Fibroblast of lung (primary cell): ENCODE data around the gene MYEF2. TPM values are rescaled to one million over a fixed set of nuclear protein-coding genes. Genes with fewer than 3 reads are reported as not detected.

ENCODE experiments used
- DNase-seq, 2 donors: peaks; one replicate each; pipeline versions ENCODE4 v3.0.0 to v3.0.0-alpha.2; 2010; ENCODE audit warnings: low read depth in 2 of 2
- H2AFZ ChIP-seq: 2 replicates; pipeline ENCODE4 v1.5.1; 2012; ENCODE audit warnings: low read length, control low read depth, inconsistent platforms
- H3K27ac ChIP-seq: 2 replicates; pipeline ENCODE4 v1.5.1; 2011; ENCODE audit warnings: low read length, control low read depth; ENCODE audit not compliant: insufficient read depth
- H3K27me3 ChIP-seq: 2 replicates; pipeline ENCODE4 v1.5.1; 2011; ENCODE audit warnings: mild to moderate bottlenecking, low read length; ENCODE audit not compliant: control insufficient read depth, insufficient read depth
- H3K36me3 ChIP-seq: 2 replicates; pipeline ENCODE4 v1.5.1; 2011; ENCODE audit warnings: low read length; ENCODE audit not compliant: control insufficient read depth, insufficient read depth
- H3K4me1 ChIP-seq: 2 replicates; pipeline ENCODE4 v1.5.1; 2011; ENCODE audit warnings: low read length; ENCODE audit not compliant: control insufficient read depth, insufficient read depth; ENCODE audit errors: extremely low read depth
- H3K4me2 ChIP-seq: 2 replicates; pipeline ENCODE4 v1.5.1; 2011; ENCODE audit warnings: low read length, control low read depth; ENCODE audit not compliant: insufficient read depth; ENCODE audit errors: extremely low read depth
- H3K4me3 ChIP-seq, 4 experiments: fragments of 200-600 bp in 1 of 4; sonication (generic) in 1 of 4; replicated peaks in 1 of 4; 2 replicates each; pipeline ENCODE4 v1.5.1; 2011 to 2016; ENCODE audit warnings: low read length in 4 of 4, low read depth in 3 of 4, mild to moderate bottlenecking in 3 of 4, control low read depth in 2 of 4, inconsistent platforms in 1 of 4, mixed read lengths in 1 of 4; ENCODE audit not compliant: insufficient read depth in 1 of 4; ENCODE audit errors: control extremely low read depth in 1 of 4
- H3K79me2 ChIP-seq: 2 replicates; pipeline ENCODE4 v1.5.1; 2012; ENCODE audit warnings: mild to moderate bottlenecking, low read length, inconsistent platforms; ENCODE audit not compliant: control insufficient read depth, insufficient read depth
- H3K9ac ChIP-seq: 2 replicates; pipeline ENCODE4 v1.5.1; 2011; ENCODE audit warnings: mild to moderate bottlenecking, low read length, control low read depth; ENCODE audit not compliant: insufficient read depth
- H3K9me3 ChIP-seq: 2 replicates; pipeline ENCODE4 v1.5.1; 2012; ENCODE audit warnings: low read depth, low read length; ENCODE audit not compliant: control insufficient read depth, insufficient read depth
- H4K20me1 ChIP-seq: 2 replicates; pipeline ENCODE4 v1.5.1; 2011; ENCODE audit warnings: low read length; ENCODE audit not compliant: control insufficient read depth, insufficient read depth; ENCODE audit errors: extremely low read depth
- EZH2 ChIP-seq: IDR thresholded peaks from 2 replicates; pipeline ENCODE4 v1.5.1; 2012; ENCODE audit warnings: low read length, control low read depth, mild to moderate bottlenecking; ENCODE audit errors: missing control alignments
- polyA plus RNA-seq, 2 donors: library from polyadenylated mRNA; depleted of rRNA in 1 of 2; stranded (reverse) in 1 of 2; unstranded in 1 of 2; fragments of >200 nt; gene quantifications; 2 replicates each; pipeline ENCODE4 v1.2.1, GENCODE V29; 2011 to 2012; ENCODE audit warnings: missing spikeins in 1 of 2
- total RNA-seq: library from RNA; depleted of rRNA; stranded (reverse); fragments of >200 nt; gene quantifications from 2 replicates; pipeline ENCODE4 v1.2.1, GENCODE V29; 2014
- TF ChIP-seq, protein P1 (sequence below), 2 donors: IDR thresholded peaks in 1 of 2; conservative IDR thresholded peaks in 1 of 2; 1 replicate in 1 of 2; 2 replicates in 1 of 2; pipeline ENCODE4 v1.5.1; 2011 to 2012; ENCODE audit warnings: low read length in 2 of 2, control low read depth in 1 of 2, inconsistent platforms in 1 of 2, low read depth in 1 of 2, mild to moderate bottlenecking in 1 of 2

The MYEF2 gene
- total and polyA plus RNA-seq, 2 donors (not counting 1 experiment from before 2014, with no cell fraction given) = 5.3 to 13.5 TPM

GRCh38 chr15:48096813-48097212 is 81.3 kb downstream of the MYEF2 start:
- TF ChIP-seq, protein P1, sequence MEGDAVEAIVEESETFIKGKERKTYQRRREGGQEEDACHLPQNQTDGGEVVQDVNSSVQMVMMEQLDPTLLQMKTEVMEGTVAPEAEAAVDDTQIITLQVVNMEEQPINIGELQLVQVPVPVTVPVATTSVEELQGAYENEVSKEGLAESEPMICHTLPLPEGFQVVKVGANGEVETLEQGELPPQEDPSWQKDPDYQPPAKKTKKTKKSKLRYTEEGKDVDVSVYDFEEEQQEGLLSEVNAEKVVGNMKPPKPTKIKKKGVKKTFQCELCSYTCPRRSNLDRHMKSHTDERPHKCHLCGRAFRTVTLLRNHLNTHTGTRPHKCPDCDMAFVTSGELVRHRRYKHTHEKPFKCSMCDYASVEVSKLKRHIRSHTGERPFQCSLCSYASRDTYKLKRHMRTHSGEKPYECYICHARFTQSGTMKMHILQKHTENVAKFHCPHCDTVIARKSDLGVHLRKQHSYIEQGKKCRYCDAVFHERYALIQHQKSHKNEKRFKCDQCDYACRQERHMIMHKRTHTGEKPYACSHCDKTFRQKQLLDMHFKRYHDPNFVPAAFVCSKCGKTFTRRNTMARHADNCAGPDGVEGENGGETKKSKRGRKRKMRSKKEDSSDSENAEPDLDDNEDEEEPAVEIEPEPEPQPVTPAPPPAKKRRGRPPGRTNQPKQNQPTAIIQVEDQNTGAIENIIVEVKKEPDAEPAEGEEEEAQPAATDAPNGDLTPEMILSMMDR (conservative IDR thresholded peaks at IDR 0.05 in 1 of 2, IDR thresholded peaks at IDR 0.05 in 1 of 2; ENCODE audit: low read depth in 1 of 2, low read length in 2 of 2) = no peak
- TF ChIP-seq EZH2 = no peak
- Histone ChIP-seq H3K4me3 (no peak overlapping the region), H3K9me3 (no peaks in the 10 kb centered on the region), H3K9ac (no peak overlapping the region), H3K27ac (no peak overlapping the region), H3K79me2 (no peaks in the 10 kb centered on the region), H4K20me1 (no peaks in the 10 kb centered on the region), H3K27me3 (no peaks in the 10 kb centered on the region), H3K4me1 (peaks cover 2% of the 10 kb centered on the region), H3K4me2 (no peak overlapping the region), H3K36me3 (no peaks in the 10 kb centered on the region), H2AFZ (no peak overlapping the region)
- DNase-seq = peak; percentile 73 to 85

GRCh38 chr15:48096355-48096786 is 81.7 kb downstream of the MYEF2 start:
- Histone ChIP-seq H2AFZ (no peak overlapping the region), H4K20me1 (no peaks in the 10 kb centered on the region), H3K4me2 (no peak overlapping the region), H3K4me3 (no peak overlapping the region), H3K9ac (no peak overlapping the region), H3K79me2 (no peaks in the 10 kb centered on the region), H3K27me3 (no peaks in the 10 kb centered on the region), H3K27ac (no peak overlapping the region), H3K4me1 (peaks cover 2% of the 10 kb centered on the region), H3K36me3 (no peaks in the 10 kb centered on the region), H3K9me3 (no peaks in the 10 kb centered on the region)
- DNase-seq = peak in 1 of 2 donors; percentile 6
- TF ChIP-seq, protein P1 (conservative IDR thresholded peaks at IDR 0.05 in 1 of 2, IDR thresholded peaks at IDR 0.05 in 1 of 2; ENCODE audit: low read depth in 1 of 2, low read length in 2 of 2) = no peak
- no peak for TF ChIP-seq EZH2

GRCh38 chr15:48091522-48091921 is 86.6 kb downstream of the MYEF2 start:
- Histone ChIP-seq H4K20me1 (no peaks in the 10 kb centered on the region), H3K9ac (no peak overlapping the region), H2AFZ (no peak overlapping the region), H3K27ac (no peak overlapping the region), H3K79me2 (no peaks in the 10 kb centered on the region), H3K9me3 (no peaks in the 10 kb centered on the region), H3K4me1 (peaks cover 2% of the 10 kb centered on the region), H3K36me3 (no peaks in the 10 kb centered on the region), H3K4me2 (no peak overlapping the region), H3K27me3 (no peaks in the 10 kb centered on the region), H3K4me3 (no peak overlapping the region)
- DNase-seq = no peak
- TF ChIP-seq, protein P1 (conservative IDR thresholded peaks at IDR 0.05 in 1 of 2, IDR thresholded peaks at IDR 0.05 in 1 of 2; ENCODE audit: low read depth in 1 of 2, low read length in 2 of 2) = no peak
- no peak for TF ChIP-seq EZH2
